Fibroblast of lung (primary cell): Measurements from ENCODE around the gene SLX9. TPM values are rescaled to one million over a fixed set of nuclear protein-coding genes. Genes with fewer than 3 reads are reported as not detected.

ENCODE experiments used
- DNase-seq, 2 donors: peaks; one replicate each; pipeline versions ENCODE4 v3.0.0 to v3.0.0-alpha.2; 2010; ENCODE audit warnings: low read depth in 2 of 2
- H2AFZ ChIP-seq: 2 replicates; pipeline ENCODE4 v1.5.1; 2012; ENCODE audit warnings: low read length, control low read depth, inconsistent platforms
- H3K27ac ChIP-seq: 2 replicates; pipeline ENCODE4 v1.5.1; 2011; ENCODE audit warnings: low read length, control low read depth; ENCODE audit not compliant: insufficient read depth
- H3K27me3 ChIP-seq: 2 replicates; pipeline ENCODE4 v1.5.1; 2011; ENCODE audit warnings: mild to moderate bottlenecking, low read length; ENCODE audit not compliant: control insufficient read depth, insufficient read depth
- H3K36me3 ChIP-seq: 2 replicates; pipeline ENCODE4 v1.5.1; 2011; ENCODE audit warnings: low read length; ENCODE audit not compliant: control insufficient read depth, insufficient read depth
- H3K4me1 ChIP-seq: 2 replicates; pipeline ENCODE4 v1.5.1; 2011; ENCODE audit warnings: low read length; ENCODE audit not compliant: control insufficient read depth, insufficient read depth; ENCODE audit errors: extremely low read depth
- H3K4me2 ChIP-seq: 2 replicates; pipeline ENCODE4 v1.5.1; 2011; ENCODE audit warnings: low read length, control low read depth; ENCODE audit not compliant: insufficient read depth; ENCODE audit errors: extremely low read depth
- H3K4me3 ChIP-seq, 4 experiments: fragments of 200-600 bp in 1 of 4; sonication (generic) in 1 of 4; replicated peaks in 1 of 4; 2 replicates each; pipeline ENCODE4 v1.5.1; 2011 to 2016; ENCODE audit warnings: low read length in 4 of 4, low read depth in 3 of 4, mild to moderate bottlenecking in 3 of 4, control low read depth in 2 of 4, inconsistent platforms in 1 of 4, mixed read lengths in 1 of 4; ENCODE audit not compliant: insufficient read depth in 1 of 4; ENCODE audit errors: control extremely low read depth in 1 of 4
- H3K79me2 ChIP-seq: 2 replicates; pipeline ENCODE4 v1.5.1; 2012; ENCODE audit warnings: mild to moderate bottlenecking, low read length, inconsistent platforms; ENCODE audit not compliant: control insufficient read depth, insufficient read depth
- H3K9ac ChIP-seq: 2 replicates; pipeline ENCODE4 v1.5.1; 2011; ENCODE audit warnings: mild to moderate bottlenecking, low read length, control low read depth; ENCODE audit not compliant: insufficient read depth
- H3K9me3 ChIP-seq: 2 replicates; pipeline ENCODE4 v1.5.1; 2012; ENCODE audit warnings: low read depth, low read length; ENCODE audit not compliant: control insufficient read depth, insufficient read depth
- H4K20me1 ChIP-seq: 2 replicates; pipeline ENCODE4 v1.5.1; 2011; ENCODE audit warnings: low read length; ENCODE audit not compliant: control insufficient read depth, insufficient read depth; ENCODE audit errors: extremely low read depth
- CTCF ChIP-seq, 2 donors: IDR thresholded peaks in 1 of 2; conservative IDR thresholded peaks in 1 of 2; 1 replicate in 1 of 2; 2 replicates in 1 of 2; pipeline ENCODE4 v1.5.1; 2011 to 2012; ENCODE audit warnings: low read length in 2 of 2, control low read depth in 1 of 2, inconsistent platforms in 1 of 2, low read depth in 1 of 2, mild to moderate bottlenecking in 1 of 2
- EZH2 ChIP-seq: IDR thresholded peaks from 2 replicates; pipeline ENCODE4 v1.5.1; 2012; ENCODE audit warnings: low read length, control low read depth, mild to moderate bottlenecking; ENCODE audit errors: missing control alignments
- polyA plus RNA-seq, 2 donors: library from polyadenylated mRNA; depleted of rRNA in 1 of 2; stranded (reverse) in 1 of 2; unstranded in 1 of 2; fragments of >200 nt; gene quantifications; 2 replicates each; pipeline ENCODE4 v1.2.1, GENCODE V29; 2011 to 2012; ENCODE audit warnings: missing spikeins in 1 of 2
- total RNA-seq: library from RNA; depleted of rRNA; stranded (reverse); fragments of >200 nt; gene quantifications from 2 replicates; pipeline ENCODE4 v1.2.1, GENCODE V29; 2014

The SLX9 gene
- total and polyA plus RNA-seq, 2 donors (not counting 1 experiment from before 2014, with no cell fraction given): 9.7 to 14.9 TPM

- peaks cover 4% of the 10 kb centered on the region for H3K4me1 ChIP-seq
- H3K4me2 ChIP-seq: no peak overlapping the region
- H3K9me3 ChIP-seq: no peaks in the 10 kb centered on the region
- H3K27ac ChIP-seq: no peak overlapping the region
- H3K27me3 ChIP-seq: peaks cover 4% of the 10 kb centered on the region
- no peak overlapping the region for H3K4me3 ChIP-seq
- DNase-seq: no peak
- TF ChIP-seq CTCF (conservative IDR thresholded peaks at IDR 0.05 in 1 of 2, IDR thresholded peaks at IDR 0.05 in 1 of 2; ENCODE audit: low read depth in 1 of 2, low read length in 2 of 2): no peak
- TF ChIP-seq EZH2: no peak
- no peaks in the 10 kb centered on the region for H3K79me2 ChIP-seq
- H3K9ac ChIP-seq: no peak overlapping the region
- H2AFZ ChIP-seq: no peak overlapping the region
- no peaks in the 10 kb centered on the region for H4K20me1 ChIP-seq
- peaks cover 2% of the 10 kb centered on the region for H3K36me3 ChIP-seq
Measured at GRCh38 chr21:44984428-44984791, 44.6 kb downstream of the SLX9 start.

GRCh38 chr21:44984792-44985440 lies 45.1 kb downstream of the SLX9 start:
- Histone ChIP-seq H4K20me1 (no peaks in the 10 kb centered on the region), H3K27me3 (peaks cover 4% of the 10 kb centered on the region), H3K9ac (no peak overlapping the region), H2AFZ (no peak overlapping the region), H3K4me1 (peaks cover 7% of the 10 kb centered on the region), H3K79me2 (no peaks in the 10 kb centered on the region), H3K27ac (no peak overlapping the region), H3K4me3 (no peak overlapping the region), H3K9me3 (no peaks in the 10 kb centered on the region), H3K4me2 (no peak overlapping the region), H3K36me3 (no peaks in the 10 kb centered on the region)
- TF ChIP-seq EZH2 (no peak), CTCF (conservative IDR thresholded peaks at IDR 0.05 in 1 of 2, IDR thresholded peaks at IDR 0.05 in 1 of 2; ENCODE audit: low read depth in 1 of 2, low read length in 2 of 2) (no peak)
- no peak for DNase-seq

- peaks cover 7% of the 10 kb centered on the region for H3K4me1 ChIP-seq
- no peak overlapping the region for H3K27ac ChIP-seq
- H3K4me3 ChIP-seq: no peak overlapping the region
- H3K79me2 ChIP-seq: no peaks in the 10 kb centered on the region
- no peak overlapping the region for H3K4me2 ChIP-seq
- no peak for TF ChIP-seq CTCF (conservative IDR thresholded peaks at IDR 0.05 in 1 of 2, IDR thresholded peaks at IDR 0.05 in 1 of 2; ENCODE audit: low read depth in 1 of 2, low read length in 2 of 2)
- TF ChIP-seq EZH2: no peak
- peaks cover 9% of the 10 kb centered on the region for H3K27me3 ChIP-seq
- no peak overlapping the region for H3K9ac ChIP-seq
- H4K20me1 ChIP-seq: no peaks in the 10 kb centered on the region
- no peaks in the 10 kb centered on the region for H3K9me3 ChIP-seq
- DNase-seq: no peak
- H3K36me3 ChIP-seq: no peaks in the 10 kb centered on the region
- H2AFZ ChIP-seq: no peak overlapping the region
Measured at GRCh38 chr21:44985441-44986401, 45.9 kb downstream of the SLX9 start.
